ENCODE measurements around the gene ESPN. TPM values are rescaled to one million over a fixed set of nuclear protein-coding genes. Genes with fewer than 3 reads are reported as not detected.

The ESPN gene
- total RNA-seq, 2 experiments from 2014 or later: 0.83 to 1.5 TPM

- ChIA-PET CTCF (interaction anchor here (0.6 to 1.1 kb wide), 2 partner anchors 13 to 76 kb away, joined by 3 to 4 read pairs; no protein-coding TSS in a partner anchor), POLR2A (no interaction called here)
- Mint-ChIP-seq H3K36me3 (no peaks in the 10 kb centered on the region), H3K27ac (no peak overlapping the region), H3K4me3 (no peak overlapping the region), H3K9me3 (no peaks in the 10 kb centered on the region), H3K27me3 (peaks cover 18% of the 10 kb centered on the region), H3K4me1 (ENCODE audit: low read depth) (peaks cover 6% of the 10 kb centered on the region)
- no peak for DNase-seq
- intact Hi-C loops (cut with micrococcal nuclease): no loop called here
These were observed 14.2 kb upstream of the ESPN start for GRCh38 chr1:6410248-6410893.

GRCh38 chr1:6412896-6413295 lies 11.7 kb upstream of the ESPN start:
- H3K9me3 Mint-ChIP-seq: no peaks in the 10 kb centered on the region
- CTCF ChIA-PET: interaction anchor here (0.7 to 4.4 kb wide), 4 partner anchors 8 to 166 kb away, joined by 5 to 27 read pairs (median 20); partner anchors contain the start of gene ACOT7
- peaks cover 41% of the 10 kb centered on the region for H3K27me3 Mint-ChIP-seq
- H3K4me3 Mint-ChIP-seq: no peak overlapping the region
- H3K4me1 Mint-ChIP-seq (ENCODE audit: low read depth): peaks cover 6% of the 10 kb centered on the region
- no peak for DNase-seq
- H3K36me3 Mint-ChIP-seq: no peaks in the 10 kb centered on the region
- no peak overlapping the region for H3K27ac Mint-ChIP-seq
- intact Hi-C loops (cut with micrococcal nuclease): no loop called here
- POLR2A ChIA-PET: no interaction called here

DNA sequence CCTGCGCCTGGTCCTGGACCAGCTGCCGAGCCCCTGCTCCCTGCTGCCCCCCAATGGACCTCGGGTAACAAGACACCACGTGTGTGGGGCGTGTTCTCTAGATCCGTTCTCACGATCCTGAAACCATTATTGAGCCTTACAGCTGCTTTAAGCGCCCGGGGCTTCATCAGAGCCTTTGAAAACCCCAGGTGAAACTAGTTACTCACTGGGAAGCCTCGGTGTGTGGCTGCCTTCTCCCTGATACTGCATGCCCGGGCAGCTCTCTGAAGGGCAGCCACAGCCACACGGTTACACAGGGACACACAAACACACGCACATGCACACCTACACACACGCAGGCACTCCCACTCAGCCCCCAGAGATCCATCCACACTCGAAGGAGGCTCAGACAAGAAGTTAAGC lies 10.1 kb upstream of the ESPN start:
- DNase-seq: peak; percentile 66
- H3K27me3 Mint-ChIP-seq: peaks cover 50% of the 10 kb centered on the region
- ChIA-PET CTCF (interaction anchor here (0.6 to 4.4 kb wide), 15 partner anchors 9 to 171 kb away, joined by 3 to 27 read pairs (median 5); partner anchors contain the start of gene ACOT7), POLR2A (interaction anchor here (0.6 kb wide), 1 partner anchor 20 kb away, joined by 3 read pairs; the partner anchor contains the start of gene ACOT7)
- H3K4me3 Mint-ChIP-seq: no peak overlapping the region
- H3K27ac Mint-ChIP-seq: no peak overlapping the region
- no peaks in the 10 kb centered on the region for H3K9me3 Mint-ChIP-seq
- H3K4me1 Mint-ChIP-seq (ENCODE audit: low read depth): peaks cover 8% of the 10 kb centered on the region
- intact Hi-C loops (cut with micrococcal nuclease): no loop called here
- H3K36me3 Mint-ChIP-seq: no peaks in the 10 kb centered on the region

DNA sequence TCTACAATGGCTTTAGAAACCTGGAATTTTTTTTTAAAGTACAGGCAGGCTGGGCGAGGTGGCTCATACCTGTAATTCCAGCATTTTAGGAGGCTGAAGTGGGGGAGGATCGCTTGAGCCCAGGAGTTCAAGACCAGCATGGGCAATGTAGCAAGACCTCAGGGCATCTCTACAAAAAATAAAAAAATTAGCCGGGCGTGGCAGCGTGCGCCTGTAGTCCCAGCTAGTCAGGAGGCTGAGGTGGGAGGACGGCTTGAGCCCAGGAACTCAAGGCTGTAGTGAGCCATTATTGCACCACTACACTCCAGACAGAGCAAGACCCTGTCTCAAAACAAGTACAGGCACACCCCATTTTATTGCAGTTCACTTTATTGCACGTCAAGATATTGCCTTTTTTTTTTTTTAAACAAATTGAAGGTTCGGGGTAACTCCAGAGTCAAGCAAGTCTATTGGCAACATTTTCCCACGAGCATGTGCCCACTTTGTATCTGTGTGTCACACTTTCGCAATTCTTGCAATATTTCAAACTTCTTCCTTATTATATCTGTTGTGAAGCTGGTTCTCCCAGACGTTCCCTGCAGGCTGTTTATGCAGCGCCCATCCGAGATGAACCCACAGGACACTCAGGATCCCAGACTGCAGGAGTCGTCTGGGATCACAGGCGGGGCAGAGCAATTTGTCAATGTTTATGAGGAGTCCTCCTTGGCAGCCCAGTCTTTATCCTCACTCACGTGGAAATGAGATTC lies 9.5 kb upstream of the ESPN start:
- Mint-ChIP-seq H3K36me3 (no peaks in the 10 kb centered on the region), H3K9me3 (no peaks in the 10 kb centered on the region), H3K27ac (no peak overlapping the region), H3K4me3 (no peak overlapping the region), H3K4me1 (ENCODE audit: low read depth) (peaks cover 8% of the 10 kb centered on the region), H3K27me3 (peaks cover 52% of the 10 kb centered on the region)
- no peak for DNase-seq
- intact Hi-C loops (cut with micrococcal nuclease): no loop called here
- ChIA-PET CTCF (interaction anchor here (0.6 to 4.4 kb wide), 15 partner anchors 8 to 172 kb away, joined by 3 to 27 read pairs (median 5); partner anchors contain the start of gene ACOT7), POLR2A (interaction anchor here (0.6 kb wide), 1 partner anchor 21 kb away, joined by 3 read pairs; the partner anchor contains the start of gene ACOT7)

- Mint-ChIP-seq H3K4me1 (ENCODE audit: low read depth) (peaks cover 11% of the 10 kb centered on the region), H3K27me3 (peaks cover 60% of the 10 kb centered on the region), H3K9me3 (no peaks in the 10 kb centered on the region), H3K27ac (no peak overlapping the region), H3K36me3 (no peaks in the 10 kb centered on the region), H3K4me3 (no peak overlapping the region)
- DNase-seq: no peak
- POLR2A ChIA-PET: no interaction called here
- CTCF ChIA-PET: interaction anchor here (1.2 kb wide), 1 partner anchor 54 kb away, joined by 5 read pairs; no protein-coding TSS in a partner anchor
- intact Hi-C loops (cut with micrococcal nuclease): no loop called here
These were observed 8.3 kb upstream of the ESPN start for GRCh38 chr1:6416295-6416656.

DNA sequence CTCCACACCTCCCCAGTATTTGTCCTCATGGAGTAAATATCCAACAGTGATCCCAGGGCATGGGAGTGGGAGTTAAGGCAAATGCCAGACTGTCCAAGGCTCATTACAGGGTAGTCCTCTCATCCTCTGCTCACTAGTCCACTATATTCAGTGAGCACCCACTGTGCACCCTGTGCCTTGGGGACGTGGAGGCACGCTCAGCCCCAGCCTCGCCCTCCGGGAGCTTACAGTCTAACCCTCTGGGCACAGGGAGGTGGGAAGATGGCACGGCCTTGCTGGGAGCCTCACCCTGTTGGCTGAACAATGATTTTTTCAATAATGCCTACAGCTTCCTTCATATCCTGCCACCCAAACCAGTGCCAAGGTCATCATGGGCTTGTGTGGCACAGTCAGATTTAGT lies 7.7 kb upstream of the ESPN start:
- ChIA-PET CTCF (no interaction called here), POLR2A (no interaction called here)
- Mint-ChIP-seq H3K27me3 (peaks cover 67% of the 10 kb centered on the region), H3K4me3 (no peak overlapping the region), H3K9me3 (no peaks in the 10 kb centered on the region), H3K27ac (no peak overlapping the region), H3K36me3 (no peaks in the 10 kb centered on the region), H3K4me1 (ENCODE audit: low read depth) (peaks cover 11% of the 10 kb centered on the region)
- no peak for DNase-seq
- intact Hi-C loops (cut with micrococcal nuclease): no loop called here

GRCh38 chr1:6417961-6418667 lies 6.5 kb upstream of the ESPN start:
- H3K4me3 Mint-ChIP-seq: no peak overlapping the region
- no peaks in the 10 kb centered on the region for H3K9me3 Mint-ChIP-seq
- intact Hi-C loops (cut with micrococcal nuclease): no loop called here
- H3K27ac Mint-ChIP-seq: no peak overlapping the region
- ChIA-PET POLR2A (no interaction called here), CTCF (no interaction called here)
- peaks cover 61% of the 10 kb centered on the region for H3K27me3 Mint-ChIP-seq
- DNase-seq: no peak
- no peaks in the 10 kb centered on the region for H3K36me3 Mint-ChIP-seq
- H3K4me1 Mint-ChIP-seq (ENCODE audit: low read depth): peaks cover 11% of the 10 kb centered on the region

DNA sequence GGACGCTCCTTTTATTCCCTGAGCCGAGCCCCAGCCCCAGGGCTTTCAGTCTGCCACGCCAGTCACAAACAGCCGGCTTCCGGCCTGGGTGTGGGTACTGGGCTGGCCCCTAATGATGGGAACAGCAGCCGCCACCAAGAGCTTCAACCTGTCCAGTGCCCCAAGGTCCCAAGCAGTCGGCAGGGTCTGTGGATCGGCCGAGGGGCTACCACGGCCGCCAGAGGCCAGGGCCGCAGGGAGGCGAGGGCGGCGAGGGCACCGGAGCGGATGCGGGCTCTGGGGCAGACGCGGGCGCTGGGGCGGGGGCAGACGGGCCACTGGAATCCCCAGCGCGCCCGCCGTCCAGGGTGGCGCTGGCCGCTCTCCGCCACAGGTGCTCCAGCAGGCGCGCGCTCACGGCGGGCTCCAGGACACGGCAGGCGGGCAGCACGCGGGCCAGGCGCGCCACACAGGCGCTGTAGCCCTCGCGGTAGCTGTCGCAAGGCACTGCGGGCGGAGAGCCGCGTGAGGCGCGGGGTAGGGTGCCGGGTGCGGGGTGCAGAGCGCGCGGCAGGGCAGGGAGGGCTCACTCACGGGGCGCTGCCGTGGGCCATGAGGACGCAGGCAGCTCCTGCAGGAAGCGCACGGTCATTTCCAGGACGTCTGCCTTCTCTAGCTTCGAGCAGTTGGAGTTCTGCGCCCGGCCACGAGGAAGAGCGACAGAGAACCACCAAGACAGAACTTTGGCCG lies 5.7 kb upstream of the ESPN start:
- CTCF ChIA-PET: interaction anchor here (1.3 to 5.5 kb wide), 6 partner anchors 14 to 172 kb away, joined by 3 to 106 read pairs (median 6); partner anchors contain the start of gene ACOT7
- no peaks in the 10 kb centered on the region for H3K36me3 Mint-ChIP-seq
- intact Hi-C loops (cut with micrococcal nuclease): no loop called here
- DNase-seq: no peak
- H3K9me3 Mint-ChIP-seq: no peaks in the 10 kb centered on the region
- peaks cover 17% of the 10 kb centered on the region for H3K4me1 Mint-ChIP-seq (ENCODE audit: low read depth)
- POLR2A ChIA-PET: interaction anchor here (0.6 kb wide), 2 partner anchors 12 to 82 kb away, joined by 3 to 5 read pairs; no protein-coding TSS in a partner anchor
- no peak overlapping the region for H3K27ac Mint-ChIP-seq
- H3K27me3 Mint-ChIP-seq: peaks cover 62% of the 10 kb centered on the region
- no peak overlapping the region for H3K4me3 Mint-ChIP-seq

- no peak for DNase-seq
- CTCF ChIA-PET: interaction anchor here (1.3 to 5.5 kb wide), 7 partner anchors 14 to 173 kb away, joined by 3 to 106 read pairs (median 9); partner anchors contain the start of gene ACOT7
- intact Hi-C loops (cut with micrococcal nuclease): no loop called here
- Mint-ChIP-seq H3K36me3 (no peaks in the 10 kb centered on the region), H3K27ac (no peak overlapping the region), H3K4me1 (ENCODE audit: low read depth) (peaks cover 22% of the 10 kb centered on the region), H3K9me3 (no peaks in the 10 kb centered on the region), H3K27me3 (peaks cover 63% of the 10 kb centered on the region), H3K4me3 (no peak overlapping the region)
- POLR2A ChIA-PET: interaction anchor here (0.6 kb wide), 2 partner anchors 12 to 83 kb away, joined by 3 to 5 read pairs; no protein-coding TSS in a partner anchor
These were observed 5.2 kb upstream of the ESPN start for GRCh38 chr1:6419397-6419803.

DNA sequence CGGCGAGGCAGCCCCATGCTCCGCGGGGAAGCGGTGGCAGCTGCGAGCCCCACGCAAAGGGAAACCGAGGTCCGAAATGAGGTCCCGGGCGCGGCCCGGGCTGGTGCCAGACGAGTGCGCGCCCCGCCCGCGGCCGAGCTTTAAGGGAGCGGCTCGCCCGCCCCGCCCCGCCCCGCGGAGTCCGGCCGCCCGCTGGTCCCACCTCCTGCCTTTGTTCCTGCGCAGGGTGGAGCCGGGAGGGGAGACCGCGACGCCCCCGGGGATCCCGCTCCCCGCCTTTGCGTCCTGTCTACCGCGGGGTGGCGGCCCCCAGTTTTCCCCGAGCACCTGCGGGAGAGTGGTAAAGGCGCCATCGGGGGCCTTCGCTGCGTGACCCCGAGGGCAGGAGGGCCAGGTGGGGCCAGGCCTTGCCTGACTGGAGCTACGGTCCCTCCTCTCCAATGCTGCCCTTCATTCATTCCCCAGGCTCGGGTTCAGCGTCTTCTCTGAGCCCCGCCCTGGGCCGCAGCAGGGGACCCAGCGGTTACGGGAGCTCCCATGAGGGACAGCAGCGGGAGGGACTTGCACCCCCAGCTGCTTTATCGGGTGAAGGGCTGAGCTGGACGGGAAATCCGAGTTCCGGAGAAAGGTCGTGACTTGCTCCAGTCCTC lies 4.6 kb upstream of the ESPN start, which contains the start of gene HES2:
Gene HES2, minus strand, starts transcription at position 116 of the 650 bp plus-strand sequence. Its CDS starts 99 bp downstream, at position 17.
- H3K36me3 Mint-ChIP-seq: no peaks in the 10 kb centered on the region
- ChIA-PET POLR2A (interaction anchor here (0.6 kb wide), 1 partner anchor 11 kb away, joined by 3 read pairs; no protein-coding TSS in a partner anchor), CTCF (interaction anchor here (1.0 to 5.5 kb wide), 8 partner anchors 15 to 182 kb away, joined by 3 to 106 read pairs (median 6); partner anchors contain the start of gene ACOT7)
- H3K27me3 Mint-ChIP-seq: peaks cover 60% of the 10 kb centered on the region
- no peaks in the 10 kb centered on the region for H3K9me3 Mint-ChIP-seq
- intact Hi-C loops (cut with micrococcal nuclease): loop anchor here (5.0 kb wide), 2 partner anchors 173 to 227 kb away; no protein-coding TSS in a partner anchor
- no peak within 1 kb of the TSS for H3K27ac Mint-ChIP-seq
- peaks cover 20% of the 10 kb centered on the region for H3K4me1 Mint-ChIP-seq (ENCODE audit: low read depth)
- H3K4me3 Mint-ChIP-seq: no peak within 1 kb of the TSS
- no peak for DNase-seq
